ENCODE measurements around the gene RPRD1B. TPM values are rescaled to one million over a fixed set of nuclear protein-coding genes. Genes with fewer than 3 reads are reported as not detected.
A peak's percentile ranks its signal among the peaks of the same experiment; 100 is the strongest.
"Not testable (repeated sequence)": the region's sequence is repeated elsewhere in the genome, so short reads cannot be mapped to it uniquely, and the experiment has no call there.

RPRD1B gene
- total RNA-seq, 1 experiment from 2014 or later = 21.5 TPM

DNA sequence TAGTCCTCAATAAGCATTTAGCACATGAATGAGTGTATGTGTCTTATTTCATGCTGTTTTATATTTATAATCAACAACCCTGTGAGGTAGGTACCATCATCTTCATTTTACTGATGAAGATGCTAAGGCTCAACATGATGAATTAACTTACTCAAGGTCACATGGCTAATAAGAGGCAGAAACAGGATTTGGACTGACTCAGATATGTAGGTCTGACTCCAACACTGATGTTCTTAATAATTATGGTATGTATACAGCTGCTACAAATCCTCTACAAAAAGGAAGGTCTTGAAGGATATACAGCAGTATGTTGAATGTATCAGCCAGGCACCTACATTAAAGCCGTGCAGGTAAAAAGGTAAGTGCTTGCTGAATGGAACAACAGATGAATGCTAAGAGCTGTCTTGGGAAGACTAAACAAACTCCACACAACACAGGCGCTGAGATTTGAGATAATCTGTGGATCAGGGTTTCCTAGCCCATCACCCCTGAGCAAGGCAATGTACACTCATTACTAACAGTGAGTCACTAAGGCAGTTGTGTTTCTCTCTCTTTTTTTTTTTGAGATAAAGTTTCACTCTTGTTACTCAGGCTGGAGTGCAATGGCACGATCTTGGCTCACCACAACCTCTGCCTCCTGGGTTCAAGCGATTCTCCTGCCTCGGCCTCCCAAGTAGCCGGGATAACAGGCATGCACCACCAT, 32.2 kb upstream of the RPRD1B start:
- DNase-seq (ENCODE audit: low read depth) = peak; percentile 80

GRCh38 chr20:38001981-38002380, 31.6 kb upstream of the RPRD1B start:
- no peak for DNase-seq (ENCODE audit: low read depth)

- DNase-seq (ENCODE audit: low read depth) = no peak
These were observed 31.1 kb upstream of the RPRD1B start for GRCh38 chr20:38002422-38002821.

DNA sequence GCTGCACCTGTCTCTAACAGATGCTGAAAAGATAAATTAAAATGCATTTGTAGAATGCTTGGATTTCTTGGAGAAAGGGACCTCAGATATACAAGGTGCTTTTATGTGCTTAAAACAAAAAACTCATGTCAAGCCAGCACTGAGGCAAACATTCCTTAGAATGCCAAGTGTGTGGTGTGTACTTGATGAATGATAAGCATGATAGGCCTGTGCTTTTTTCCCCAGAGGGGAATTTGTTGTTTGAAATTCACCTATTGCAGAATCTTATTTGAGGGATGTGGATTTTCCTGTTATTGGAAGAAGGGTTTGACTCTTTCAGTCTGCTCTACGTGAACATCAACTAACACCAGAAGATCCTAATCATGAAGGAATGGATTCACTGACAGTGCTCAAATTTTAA, 29.1 kb upstream of the RPRD1B start:
- no peak for DNase-seq (ENCODE audit: low read depth)

GRCh38 chr20:38005903-38006302, 27.6 kb upstream of the RPRD1B start:
- DNase-seq (ENCODE audit: low read depth) = no peak

- no peak for DNase-seq (ENCODE audit: low read depth)
These were observed 26.0 kb upstream of the RPRD1B start for GRCh38 chr20:38007526-38007925.

DNA sequence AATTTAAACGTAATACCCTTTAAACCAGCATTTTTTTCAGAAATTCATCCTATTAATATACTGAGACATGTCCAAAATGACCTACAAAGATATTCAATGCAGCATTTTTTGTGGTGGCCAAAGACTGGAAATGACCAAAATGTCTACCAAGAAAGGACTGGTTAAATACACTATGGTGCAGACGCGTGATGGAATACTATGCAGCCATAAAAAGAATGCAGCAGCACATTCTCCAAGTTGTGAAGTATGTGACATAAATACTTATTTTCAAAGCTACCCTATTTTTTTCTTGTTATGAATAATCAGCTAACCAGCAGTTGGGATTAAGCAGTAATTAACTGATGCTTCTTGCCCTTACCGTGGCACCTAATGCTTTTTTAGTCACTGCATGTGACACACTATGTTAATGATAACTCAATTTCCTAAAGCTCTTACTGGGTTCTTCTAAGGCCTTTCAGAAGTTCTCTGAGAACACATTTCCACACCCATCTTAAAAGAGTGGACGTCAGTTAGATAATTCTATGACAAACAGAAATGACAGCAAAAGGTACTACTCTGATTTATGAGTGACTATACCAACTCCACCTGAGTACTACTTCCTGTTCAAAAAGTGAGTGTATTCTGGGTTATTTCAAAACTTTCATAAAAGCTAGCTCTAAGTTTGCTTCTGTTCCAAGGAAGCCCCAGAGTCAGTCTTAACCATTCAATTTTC, 25.2 kb upstream of the RPRD1B start:
- DNase-seq (ENCODE audit: low read depth) = no peak

DNA sequence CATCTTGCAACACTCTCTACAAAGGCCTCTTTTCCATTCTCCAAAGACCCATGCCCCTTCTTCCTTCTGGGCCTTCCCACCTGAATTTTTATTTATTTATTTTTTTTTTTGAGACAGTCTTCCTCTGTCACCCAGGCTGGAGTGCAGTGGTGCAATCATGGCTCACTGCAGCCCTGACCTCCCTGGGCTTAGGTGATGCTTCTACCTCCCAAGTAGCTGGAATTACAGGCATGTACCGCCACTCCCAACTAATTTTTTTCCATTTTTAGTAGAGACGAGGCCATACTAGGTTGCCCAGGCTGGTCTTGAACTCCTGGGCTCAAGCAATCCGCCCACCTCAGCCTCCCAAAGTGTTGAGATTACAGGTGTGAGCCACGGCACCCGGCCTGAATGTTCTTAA, 24.1 kb upstream of the RPRD1B start:
- DNase-seq (ENCODE audit: low read depth) = not testable (repeated sequence)

DNA sequence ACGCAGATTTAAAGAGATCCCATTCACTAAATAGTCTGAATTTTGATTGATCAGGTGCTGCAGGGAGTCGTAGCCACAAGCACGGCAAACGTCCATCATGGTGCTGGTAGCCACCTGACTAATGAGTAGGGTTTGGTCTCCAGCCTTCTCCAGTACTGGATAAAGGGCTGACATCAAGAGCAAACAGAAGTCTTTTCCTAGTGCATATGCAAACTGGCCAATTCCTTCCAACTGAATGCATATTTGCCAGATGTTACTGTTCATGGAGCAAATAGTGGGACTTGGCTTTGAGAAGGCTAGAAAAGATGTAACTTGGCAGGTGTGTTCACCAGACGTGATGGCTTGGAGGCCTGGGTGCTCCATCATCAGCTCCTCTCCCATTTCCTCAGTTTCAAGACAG, 21.9 kb upstream of the RPRD1B start:
- DNase-seq (ENCODE audit: low read depth) = no peak

- DNase-seq (ENCODE audit: low read depth) = no peak
These were observed 21.2 kb upstream of the RPRD1B start for GRCh38 chr20:38012332-38012731.

DNA sequence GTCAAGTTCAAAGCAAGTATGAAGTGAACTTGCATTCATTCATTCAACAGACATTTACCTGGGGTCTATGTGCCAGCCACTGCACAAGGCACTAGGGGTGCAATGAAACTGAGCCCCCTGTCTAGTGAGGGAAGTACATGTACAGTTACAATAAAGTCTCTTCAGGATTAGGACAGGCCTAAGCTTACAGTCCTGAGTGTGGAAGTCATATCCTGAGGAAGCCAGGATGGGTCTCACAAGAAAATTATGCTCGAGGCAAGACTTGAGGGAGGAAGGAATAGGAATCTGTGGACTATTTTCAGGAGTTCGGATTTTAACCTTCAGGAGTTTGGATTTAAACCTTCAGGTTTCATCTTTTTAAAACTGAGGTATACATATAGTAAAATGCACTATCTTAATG, 19.7 kb upstream of the RPRD1B start:
- no peak for DNase-seq (ENCODE audit: low read depth)

DNA sequence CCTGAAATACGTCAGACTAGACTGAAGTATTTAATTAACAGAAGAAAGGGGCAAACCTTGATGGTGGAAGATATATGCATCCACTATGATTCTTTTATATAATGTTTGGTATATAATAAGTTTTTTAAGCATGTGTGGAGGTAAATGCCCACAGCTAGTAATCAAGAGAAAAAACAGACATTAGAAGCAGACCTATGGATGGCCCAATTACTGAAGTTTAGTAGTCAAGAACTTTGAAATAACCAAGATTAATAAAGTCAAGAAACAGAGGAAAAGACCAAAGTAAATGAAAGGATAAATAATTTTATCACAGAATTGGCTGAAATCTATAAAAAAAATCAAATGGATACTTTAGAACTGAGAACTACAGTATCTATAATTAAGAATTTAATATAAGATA, 15.6 kb upstream of the RPRD1B start:
- no peak for DNase-seq (ENCODE audit: low read depth)

DNA sequence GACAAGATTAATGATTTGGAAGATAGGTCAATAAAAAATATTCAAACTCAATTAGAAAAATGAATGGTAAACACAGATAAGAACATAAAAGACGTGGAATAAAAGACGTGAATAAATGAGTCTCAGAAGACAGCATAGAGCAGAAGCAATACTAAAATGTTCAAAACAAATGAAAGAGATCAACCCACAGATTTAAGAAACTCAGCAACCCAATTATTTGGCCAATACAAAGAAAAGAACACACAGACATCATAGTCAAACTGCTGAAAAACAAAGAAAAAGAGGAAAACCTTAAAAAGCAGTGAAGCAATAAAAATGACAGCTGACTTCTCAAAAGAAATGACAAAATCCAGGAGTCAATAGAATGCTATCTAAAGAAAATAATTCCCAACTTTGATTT, 15.2 kb upstream of the RPRD1B start:
- DNase-seq (ENCODE audit: low read depth) = no peak

DNA sequence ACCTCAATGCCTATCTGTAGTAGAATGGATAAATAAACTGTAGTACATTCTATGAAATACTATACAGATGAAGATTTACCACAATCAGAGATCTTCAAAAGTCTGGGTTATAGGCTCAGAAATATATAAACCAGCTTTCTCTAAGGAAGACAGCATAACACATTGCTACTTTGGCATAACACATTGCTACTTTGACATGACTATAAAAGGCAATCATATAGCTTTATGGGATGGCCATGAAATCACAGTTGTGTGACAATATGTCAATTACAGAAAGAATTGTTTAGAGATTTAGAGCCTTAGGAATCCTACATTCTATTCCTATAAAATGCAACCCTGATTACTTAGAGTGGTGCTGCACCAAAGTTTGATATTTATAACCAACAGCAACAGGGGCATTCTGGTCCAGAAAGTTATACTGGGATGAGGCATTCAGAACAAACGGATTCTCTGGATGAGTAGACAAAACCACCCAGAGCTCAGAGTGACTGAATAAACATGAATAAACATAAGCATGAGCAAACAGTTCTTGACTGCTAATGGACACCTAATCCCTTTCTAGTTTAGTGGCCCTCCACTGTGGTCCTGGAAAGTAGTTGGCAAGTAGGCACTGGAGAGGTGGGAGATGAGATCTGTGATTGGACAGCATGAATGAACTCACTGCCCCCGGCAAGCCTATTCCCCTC, 12.3 kb upstream of the RPRD1B start:
- no peak for DNase-seq (ENCODE audit: low read depth)

DNA sequence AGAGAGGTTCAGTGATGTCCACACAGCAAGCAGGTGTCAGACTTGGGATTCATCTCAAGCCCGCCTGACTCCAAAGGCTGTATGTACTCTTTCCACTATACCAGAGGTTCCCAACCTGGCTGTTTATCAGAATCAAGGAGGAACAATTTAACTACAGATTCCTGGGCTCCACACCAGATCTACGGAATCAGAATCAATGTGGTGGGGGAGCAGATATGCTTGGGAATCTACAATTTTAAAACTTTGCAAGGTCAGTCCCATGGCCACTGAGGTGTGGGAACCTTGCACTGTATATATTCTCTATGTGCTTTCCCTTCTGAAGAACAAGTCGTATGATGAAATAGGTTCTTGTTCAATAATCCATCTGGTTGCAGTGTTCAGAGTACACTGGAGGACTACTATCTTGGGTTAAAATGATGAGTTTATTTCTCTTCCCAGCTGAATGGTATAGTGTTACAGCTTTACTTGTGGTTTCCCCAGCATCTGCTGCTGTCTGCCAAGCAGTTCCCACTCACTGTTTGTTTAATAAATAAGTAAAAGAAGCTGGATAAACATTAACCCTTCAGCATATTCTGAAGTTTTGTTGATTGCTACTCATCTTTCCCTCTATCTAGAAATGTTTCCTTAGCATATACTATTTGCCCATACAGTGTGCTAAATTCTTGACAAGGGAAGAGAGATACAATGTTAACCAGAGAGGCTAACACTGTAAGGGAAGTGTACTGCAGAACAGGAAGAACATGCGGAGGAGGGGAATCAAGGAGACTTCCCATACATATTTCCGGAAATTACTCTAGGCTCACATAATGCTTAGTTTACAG, 10.2 kb upstream of the RPRD1B start:
- peak; percentile 39 for DNase-seq (ENCODE audit: low read depth)

GRCh38 chr20:38024496-38024895, 9.1 kb upstream of the RPRD1B start:
- DNase-seq (ENCODE audit: low read depth) = no peak

DNA sequence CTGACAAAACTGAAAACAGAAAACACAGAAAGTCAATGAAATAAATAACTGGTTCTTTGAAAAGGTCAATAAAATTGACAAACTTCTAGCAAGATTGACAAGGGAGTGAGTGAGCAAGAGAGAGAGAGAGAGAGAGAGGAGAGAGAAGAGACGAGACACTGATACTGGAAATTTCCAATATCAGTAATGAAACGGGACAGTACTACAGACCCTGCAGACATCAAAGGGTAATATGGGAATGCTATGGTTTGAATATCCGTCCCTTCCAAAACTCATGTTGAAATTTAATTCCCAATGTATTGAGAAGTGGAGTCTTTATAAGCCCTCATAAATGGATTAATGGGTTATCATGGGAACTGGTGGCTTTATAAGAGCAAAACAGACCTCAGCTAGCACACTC, 4.1 kb upstream of the RPRD1B start:
- DNase-seq (ENCODE audit: low read depth) = no peak

DNA sequence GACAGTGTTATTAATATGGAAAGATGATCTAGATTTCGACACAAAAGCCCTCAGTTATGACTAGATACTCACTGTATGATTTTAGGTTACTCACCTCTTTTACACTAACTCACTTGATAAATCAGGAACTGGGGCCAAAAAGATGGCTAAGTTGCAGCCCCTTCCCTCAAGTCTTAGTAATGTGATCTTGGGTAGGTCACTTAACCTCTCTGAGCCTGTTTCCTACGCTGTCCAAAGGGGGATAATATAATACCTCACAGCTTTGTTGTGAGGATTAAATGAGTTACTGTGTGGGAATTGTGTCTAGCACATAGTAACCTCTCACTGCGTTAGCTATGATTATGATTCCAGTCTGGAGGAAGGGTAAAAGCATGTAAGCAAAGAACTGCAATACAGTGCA, 1.6 kb upstream of the RPRD1B start:
- no peak for DNase-seq (ENCODE audit: low read depth)

DNA sequence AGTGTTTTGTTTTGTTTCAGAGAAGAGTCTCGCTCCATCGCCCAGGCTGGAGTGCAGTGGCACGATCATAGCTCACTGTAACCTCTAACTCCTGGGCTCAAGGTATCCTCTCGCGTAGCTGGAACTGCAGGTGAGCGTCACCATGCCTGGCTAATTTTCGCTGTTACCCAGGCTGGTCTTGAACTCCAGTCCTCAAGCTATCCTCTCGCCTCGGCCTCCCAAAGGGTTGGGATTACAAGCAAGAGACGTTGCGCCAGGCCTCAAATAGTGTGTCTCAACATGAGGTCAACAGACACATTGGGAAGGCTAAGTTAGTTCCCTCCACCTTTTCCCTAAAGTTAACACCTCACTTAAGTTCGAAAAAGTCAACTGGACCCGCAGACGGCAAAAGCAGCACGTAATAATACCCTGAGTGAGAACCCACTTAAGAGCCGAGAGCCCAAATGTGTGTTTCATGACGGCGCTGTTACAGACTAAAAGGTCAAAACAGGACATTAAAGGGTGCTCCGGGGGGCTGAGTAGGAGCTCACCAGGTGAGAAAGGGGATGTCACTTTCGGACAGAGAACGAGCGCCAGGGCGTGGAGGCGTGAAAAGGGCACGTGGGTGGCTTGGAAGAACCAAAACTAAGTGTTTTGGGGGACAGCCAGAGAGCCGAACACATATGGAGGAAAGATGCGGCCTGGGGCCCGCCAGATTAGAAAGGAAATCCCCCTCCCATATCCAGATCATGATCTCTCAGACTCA, 789 bp upstream of the RPRD1B start:
- DNase-seq (ENCODE audit: low read depth) = no peak

GRCh38 chr20:38034108-38034649, 633 bp downstream of the RPRD1B start:
- peak; percentile 6 for DNase-seq (ENCODE audit: low read depth)

DNA sequence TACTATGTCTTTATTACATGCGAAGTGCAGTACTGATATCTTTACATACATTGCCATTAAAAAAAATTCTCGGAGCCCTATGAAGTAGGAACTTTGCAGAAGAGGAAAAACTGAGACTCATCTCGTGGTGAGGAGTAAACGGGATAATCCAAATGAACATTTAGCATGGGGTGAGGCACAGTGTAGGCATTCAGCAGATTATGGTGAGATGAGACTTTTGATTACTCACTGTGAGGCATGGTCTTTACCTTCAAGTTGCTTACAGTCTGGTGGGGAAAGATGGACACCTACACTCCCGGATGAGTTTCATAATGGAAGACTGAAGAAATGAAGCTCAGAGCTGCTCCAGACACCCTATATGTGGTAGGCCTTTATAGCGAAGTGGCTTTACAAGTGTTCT, 1.4 kb downstream of the RPRD1B start:
- DNase-seq (ENCODE audit: low read depth) = peak; percentile 15
